ENCODE measurements around the gene CLN5. TPM values are rescaled to one million over a fixed set of nuclear protein-coding genes. Genes with fewer than 3 reads are reported as not detected.

The CLN5 gene
- total RNA-seq, 1 donor from 2014 or later: 10.9 TPM

DNA sequence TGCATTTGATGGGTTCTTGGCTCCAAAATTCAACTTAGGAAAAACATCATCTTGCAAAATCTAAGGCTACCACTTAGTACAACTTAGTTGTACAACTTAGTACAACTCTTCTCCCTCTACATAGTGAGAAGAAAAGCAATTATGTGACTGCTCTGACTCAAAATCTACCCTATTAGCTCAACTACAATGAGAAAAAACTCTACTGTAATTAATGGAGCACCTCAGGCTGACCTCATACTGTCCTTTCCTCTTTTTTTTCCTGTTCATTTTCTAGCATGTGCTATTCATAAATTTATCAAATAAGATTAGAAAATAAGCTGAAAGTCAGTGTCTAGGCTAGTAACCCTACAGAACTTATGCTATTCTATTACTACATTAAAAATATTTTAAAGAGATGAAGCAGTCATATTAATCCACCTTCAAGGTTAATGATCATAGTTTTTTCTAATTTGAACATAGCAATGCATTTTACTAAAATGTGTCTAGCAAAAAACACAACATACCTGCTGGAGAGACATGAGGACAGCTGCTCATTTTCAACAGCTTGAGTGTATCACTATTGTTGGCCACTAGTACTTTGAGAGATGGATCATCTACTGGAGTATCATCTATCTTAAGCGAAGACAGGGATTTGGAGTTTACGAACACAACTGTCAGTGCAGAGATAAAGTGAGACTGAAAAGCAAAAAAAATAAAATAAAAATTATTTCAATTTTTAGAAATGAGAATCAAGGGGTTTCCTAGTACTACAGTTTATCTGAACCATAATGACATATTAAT is 23.2 kb downstream of the CLN5 start:
- Mint-ChIP-seq H3K36me3 (ENCODE audit: low read depth, unreplicated experiment) (peaks cover 13% of the 10 kb centered on the region), H3K4me3 (ENCODE audit: unreplicated experiment) (no peak overlapping the region), H3K9me3 (ENCODE audit: unreplicated experiment) (no peaks in the 10 kb centered on the region), H3K27ac (ENCODE audit: unreplicated experiment) (no peak overlapping the region), H3K27me3 (ENCODE audit: unreplicated experiment) (no peaks in the 10 kb centered on the region), H3K4me1 (ENCODE audit: unreplicated experiment) (no peaks in the 10 kb centered on the region)
- no peak for DNase-seq (ENCODE audit: low spot score)
- TF ChIP-seq CTCF (IDR thresholded peaks at IDR 0.05; ENCODE audit: unreplicated experiment): no peak

- H3K36me3 Mint-ChIP-seq (ENCODE audit: low read depth, unreplicated experiment): peaks cover 10% of the 10 kb centered on the region
- TF ChIP-seq CTCF (IDR thresholded peaks at IDR 0.05; ENCODE audit: unreplicated experiment): no peak
- no peak overlapping the region for H3K4me3 Mint-ChIP-seq (ENCODE audit: unreplicated experiment)
Observed at GRCh38 chr13:77016251-77016812, 24.5 kb downstream of the CLN5 start.

GRCh38 chr13:77016888-77017623 is 25.2 kb downstream of the CLN5 start:
- Mint-ChIP-seq H3K4me1 (ENCODE audit: unreplicated experiment) (no peaks in the 10 kb centered on the region), H3K36me3 (ENCODE audit: low read depth, unreplicated experiment) (peaks cover 10% of the 10 kb centered on the region), H3K27ac (ENCODE audit: unreplicated experiment) (no peak overlapping the region), H3K4me3 (ENCODE audit: unreplicated experiment) (no peak overlapping the region), H3K27me3 (ENCODE audit: unreplicated experiment) (no peaks in the 10 kb centered on the region), H3K9me3 (ENCODE audit: unreplicated experiment) (no peaks in the 10 kb centered on the region)
- no peak for TF ChIP-seq CTCF (IDR thresholded peaks at IDR 0.05; ENCODE audit: unreplicated experiment)
- DNase-seq (ENCODE audit: low spot score): no peak

More at GRCh38 chr13:77016251-77016812, 24.5 kb downstream of the CLN5 start:
- H3K27me3 Mint-ChIP-seq (ENCODE audit: unreplicated experiment): no peaks in the 10 kb centered on the region
- no peak overlapping the region for H3K27ac Mint-ChIP-seq (ENCODE audit: unreplicated experiment)
- no peak for DNase-seq (ENCODE audit: low spot score)
- H3K9me3 Mint-ChIP-seq (ENCODE audit: unreplicated experiment): no peaks in the 10 kb centered on the region
- H3K4me1 Mint-ChIP-seq (ENCODE audit: unreplicated experiment): no peaks in the 10 kb centered on the region

GRCh38 chr13:77019756-77020155 is 27.9 kb downstream of the CLN5 start:
- Mint-ChIP-seq H3K9me3 (ENCODE audit: unreplicated experiment) (no peaks in the 10 kb centered on the region), H3K4me1 (ENCODE audit: unreplicated experiment) (peaks cover 16% of the 10 kb centered on the region), H3K36me3 (ENCODE audit: low read depth, unreplicated experiment) (peaks cover 6% of the 10 kb centered on the region), H3K27ac (ENCODE audit: unreplicated experiment) (no peak overlapping the region), H3K27me3 (ENCODE audit: unreplicated experiment) (no peaks in the 10 kb centered on the region), H3K4me3 (ENCODE audit: unreplicated experiment) (no peak overlapping the region)
- no peak for TF ChIP-seq CTCF (IDR thresholded peaks at IDR 0.05; ENCODE audit: unreplicated experiment)
- no peak for DNase-seq (ENCODE audit: low spot score)
